Fibroblast of skin of right biceps (primary cell): Measurements from ENCODE around the gene RNF220.
A peak's percentile ranks its signal among the peaks of the same experiment; 100 is the strongest.

Source experiments
- DNase-seq: peaks from one replicate; pipeline ENCODE4 v3.0.0-alpha.2; 2013

RNF220 gene

GRCh38 chr1:44684525-44684924, 279.5 kb downstream of the RNF220 start:
- DNase-seq: no peak

GRCh38 chr1:44685218-44685617, 280.2 kb downstream of the RNF220 start:
- no peak for DNase-seq

- DNase-seq: no peak
Measured at GRCh38 chr1:44685881-44686280, 280.8 kb downstream of the RNF220 start.

- DNase-seq: no peak
Measured at GRCh38 chr1:44688760-44689446, 283.8 kb downstream of the RNF220 start.

- no peak for DNase-seq
Measured at GRCh38 chr1:44689447-44689765, 284.4 kb downstream of the RNF220 start.

GRCh38 chr1:44693159-44693558, 288.1 kb downstream of the RNF220 start:
- DNase-seq: no peak

- no peak for DNase-seq
Measured at GRCh38 chr1:44693900-44694299, 288.8 kb downstream of the RNF220 start.

GRCh38 chr1:44694863-44695478, 289.9 kb downstream of the RNF220 start:
- no peak for DNase-seq

- DNase-seq: no peak
Measured at GRCh38 chr1:44695671-44696070, 290.6 kb downstream of the RNF220 start.

GRCh38 chr1:44696101-44696500, 291.0 kb downstream of the RNF220 start:
- no peak for DNase-seq

- DNase-seq: no peak
Measured at GRCh38 chr1:44696789-44697345, 291.8 kb downstream of the RNF220 start.

GRCh38 chr1:44698138-44698537, 293.1 kb downstream of the RNF220 start:
- no peak for DNase-seq

- DNase-seq: peak; percentile 11
Measured at GRCh38 chr1:44699375-44699774, 294.3 kb downstream of the RNF220 start.

GRCh38 chr1:44700573-44700972, 295.5 kb downstream of the RNF220 start:
- DNase-seq: no peak

- DNase-seq: no peak
Measured at GRCh38 chr1:44701141-44701573, 296.1 kb downstream of the RNF220 start.
